Measurements from ENCODE around the gene CHST5. TPM values are rescaled to one million over a fixed set of nuclear protein-coding genes. Genes with fewer than 3 reads are reported as not detected.
"Not testable (repeated sequence)": the region's sequence is repeated elsewhere in the genome, so short reads cannot be mapped to it uniquely, and the experiment has no call there.

Gene CHST5
- total RNA-seq, 2 donors from 2014 or later = 115 to 116 TPM

DNA sequence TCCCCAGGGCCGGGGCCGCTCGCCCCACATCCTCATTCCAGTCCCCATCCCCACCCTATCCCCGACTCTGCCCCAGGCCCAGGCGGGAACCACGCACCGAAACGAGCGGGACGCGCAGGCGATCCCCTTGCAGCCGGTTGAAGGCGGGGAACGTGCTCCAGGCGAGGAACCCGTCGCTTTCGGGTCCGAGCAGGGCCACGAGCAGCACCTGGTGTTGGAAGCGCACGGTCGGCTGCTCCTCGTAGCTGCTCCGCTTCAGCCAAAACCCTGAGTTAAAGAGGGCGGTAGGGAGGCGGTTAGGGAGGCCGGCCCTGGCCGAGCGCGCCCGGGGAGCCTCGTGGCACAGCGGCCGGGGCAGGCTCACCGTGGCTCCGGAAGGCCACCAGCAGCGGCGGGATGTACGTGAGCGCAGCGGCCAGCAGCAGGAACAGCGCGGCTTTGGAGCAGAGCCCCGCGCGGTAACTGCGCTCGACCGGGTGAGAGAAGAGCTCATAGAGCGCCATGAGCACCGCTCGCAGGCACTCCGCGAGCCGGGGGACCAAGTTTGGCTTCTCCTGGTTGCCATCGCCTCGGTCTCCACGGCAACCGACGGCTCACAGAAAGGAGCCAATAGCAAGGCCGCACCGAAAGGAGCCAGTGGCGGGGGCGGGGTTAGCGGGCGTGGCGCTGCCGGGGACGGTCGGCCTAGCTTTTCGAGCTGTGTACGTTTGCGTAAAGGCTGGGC is 20.0 kb upstream of the CHST5 start, which contains the start of gene TMEM231:
TSS of gene TMEM231 (minus strand) at position 546 of the 724 bp plus-strand sequence. CDS start at position 503, 43 bp downstream.
- DNase-seq = peak; percentile 98 to 99
- ATAC-seq = peak; percentile 92
- intact Hi-C loops (cut with DNase I, micrococcal nuclease) = no loop called here

DNA sequence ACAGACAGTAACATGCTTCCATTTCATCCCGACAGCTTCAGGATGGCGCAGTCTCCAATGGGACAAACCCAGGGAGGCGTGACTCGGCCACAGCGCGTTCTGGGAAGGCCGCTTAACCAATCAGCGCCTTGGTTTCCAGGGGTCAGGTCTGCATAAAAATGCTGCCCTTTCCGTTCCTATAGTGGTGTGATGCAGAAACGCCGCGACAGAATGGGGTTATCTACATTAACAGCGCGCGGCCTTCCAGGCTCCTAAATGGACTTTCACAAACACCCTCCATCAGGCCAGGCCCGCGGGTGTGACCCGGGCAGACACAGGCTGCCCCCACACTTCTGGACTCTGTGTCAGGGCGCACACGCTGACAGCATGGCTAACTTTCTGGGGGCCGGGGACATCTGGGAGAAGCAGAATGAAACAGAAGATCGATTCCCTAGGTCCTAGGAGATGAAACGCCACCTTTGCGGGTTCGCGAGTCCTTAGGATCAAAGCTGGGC is 19.4 kb upstream of the CHST5 start:
- DNase-seq = peak; percentile 80 to 91
- intact Hi-C loops (cut with DNase I, micrococcal nuclease) = no loop called here
- peak; percentile 72 for ATAC-seq

DNA sequence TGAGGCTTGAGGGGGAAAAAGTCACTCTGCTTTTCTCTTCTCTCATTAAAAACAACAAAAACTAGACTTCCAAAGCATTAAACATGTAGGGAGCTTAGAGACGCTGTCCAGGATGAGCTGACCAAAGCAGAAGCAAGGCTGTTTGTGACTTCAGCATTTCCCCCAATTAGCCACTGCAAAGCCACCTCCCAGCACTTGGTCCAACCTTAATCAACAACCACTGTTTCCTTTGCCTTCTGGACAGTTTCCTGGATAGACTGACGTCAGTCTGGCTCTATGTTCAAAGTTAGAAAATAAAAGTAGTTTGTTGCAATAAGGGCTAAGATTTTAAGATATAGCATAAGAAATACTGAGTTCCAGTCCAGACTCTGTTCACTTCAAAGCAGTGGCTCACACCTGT is 17.0 kb upstream of the CHST5 start:
- DNase-seq (no peak), ATAC-seq (no peak)
- intact Hi-C loops (cut with DNase I, micrococcal nuclease) = no loop called here

DNA sequence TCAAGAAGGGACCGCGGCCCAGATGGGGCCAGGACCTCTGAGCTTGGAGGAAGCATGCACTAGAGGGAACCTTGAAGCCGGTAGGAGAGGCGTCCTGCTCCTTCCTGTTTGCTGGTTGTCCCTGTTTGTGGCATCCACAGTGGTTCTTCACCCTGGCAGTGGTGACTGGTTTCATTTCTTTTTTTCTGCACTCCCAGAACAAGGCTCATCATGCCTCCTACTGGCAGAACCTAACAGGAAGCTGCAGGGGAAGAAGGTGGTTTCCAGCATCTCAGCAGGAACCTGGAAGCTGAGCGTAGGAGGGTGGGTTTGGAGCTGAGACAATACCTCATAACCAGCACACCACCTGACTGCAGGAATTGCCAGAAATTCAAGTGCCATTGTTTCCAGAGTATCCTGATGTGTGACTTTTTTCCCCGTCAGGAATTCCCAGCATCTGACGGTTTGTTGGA is 14.3 kb upstream of the CHST5 start:
- intact Hi-C loops (cut with DNase I, micrococcal nuclease) = no loop called here
- DNase-seq (peak; percentile 62 to 82), ATAC-seq (peak; percentile 88)

DNA sequence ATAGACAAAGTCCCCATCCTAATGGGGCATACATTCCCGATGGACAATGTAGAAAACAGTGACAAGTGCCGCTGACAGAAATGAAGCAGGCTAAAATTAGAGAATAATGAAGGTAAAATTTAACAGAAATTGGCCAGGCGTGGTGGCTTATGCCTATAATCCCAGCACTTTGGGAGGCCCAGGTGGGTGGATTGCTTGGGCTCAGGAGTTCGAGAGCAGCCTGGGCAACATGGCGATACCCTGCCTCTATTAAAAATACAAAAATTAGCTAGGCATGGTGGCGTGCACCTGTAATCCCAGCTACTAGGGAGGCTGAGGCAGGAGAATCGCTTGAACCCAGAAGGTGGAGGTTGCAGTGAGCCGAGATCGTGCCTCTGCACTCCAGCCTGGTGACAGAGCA is 12.5 kb upstream of the CHST5 start:
- ATAC-seq; intact Hi-C loops (cut with DNase I, micrococcal nuclease): not testable (repeated sequence)

DNA sequence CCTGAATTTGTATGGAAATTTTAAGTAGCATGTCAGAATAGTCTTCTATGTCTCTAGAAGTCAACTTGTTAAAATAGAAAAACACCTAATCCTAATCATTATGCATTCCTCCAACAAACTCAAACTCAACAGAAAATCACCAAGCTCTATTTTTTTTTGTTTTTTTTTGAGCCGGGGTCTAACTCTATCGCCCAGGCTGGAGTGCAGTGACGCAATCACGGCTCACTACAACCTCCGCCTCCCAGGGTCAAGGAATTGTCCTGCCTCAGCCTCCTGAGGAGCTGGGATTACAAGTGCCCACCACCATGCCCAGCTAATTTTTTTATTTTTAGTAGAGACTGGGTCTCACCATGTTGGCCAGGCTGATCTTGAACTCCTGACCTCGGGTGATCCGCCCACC is 10.4 kb upstream of the CHST5 start:
- intact Hi-C loops (cut with DNase I, micrococcal nuclease) = no loop called here
- DNase-seq = no peak
- no peak for ATAC-seq

More for the DNA sequence above, 12.5 kb upstream of the CHST5 start:
- not testable (repeated sequence) for DNase-seq

DNA sequence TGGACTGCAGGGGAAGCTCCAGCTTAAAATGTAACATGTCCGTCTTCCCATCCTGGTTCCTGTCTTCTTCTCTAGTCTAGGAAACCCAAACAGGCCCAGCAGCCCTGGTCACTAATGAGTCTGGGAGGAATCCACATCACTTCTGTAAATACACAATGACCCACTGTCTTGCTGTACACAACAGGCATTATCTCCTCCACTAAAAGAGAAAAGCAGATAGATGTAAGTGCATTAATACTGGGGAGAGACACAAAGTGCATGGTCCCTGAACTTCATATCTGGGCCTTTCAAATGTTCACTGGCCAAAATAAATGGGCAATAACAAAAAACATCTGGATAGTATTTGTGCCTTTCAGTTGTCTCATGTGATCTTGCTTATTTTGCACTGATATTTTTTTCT is 10.0 kb upstream of the CHST5 start:
- intact Hi-C loops (cut with DNase I, micrococcal nuclease); DNase-seq; ATAC-seq: not testable (repeated sequence)

DNA sequence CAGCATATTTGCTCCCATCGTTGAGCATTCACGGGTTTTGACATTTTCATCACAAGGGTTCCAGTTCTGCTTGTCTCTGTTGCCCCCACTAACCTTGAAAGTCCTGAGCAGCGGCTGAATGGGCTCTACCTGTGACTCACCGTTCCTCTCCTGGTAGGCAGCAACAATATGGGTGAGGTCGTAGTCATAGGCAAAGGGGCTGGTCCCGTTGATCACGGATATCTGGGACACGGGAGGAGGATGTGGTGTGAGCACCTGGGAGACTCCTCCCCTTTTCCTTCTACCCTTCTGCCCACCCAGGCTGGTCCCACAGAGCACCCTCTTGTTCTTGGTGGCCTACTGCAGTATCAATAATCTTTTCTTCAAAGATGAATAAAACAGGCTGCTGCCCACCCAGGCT is 6.6 kb upstream of the CHST5 start:
- peak; percentile 55 for ATAC-seq
- intact Hi-C loops (cut with DNase I, micrococcal nuclease); DNase-seq: not testable (repeated sequence)

DNA sequence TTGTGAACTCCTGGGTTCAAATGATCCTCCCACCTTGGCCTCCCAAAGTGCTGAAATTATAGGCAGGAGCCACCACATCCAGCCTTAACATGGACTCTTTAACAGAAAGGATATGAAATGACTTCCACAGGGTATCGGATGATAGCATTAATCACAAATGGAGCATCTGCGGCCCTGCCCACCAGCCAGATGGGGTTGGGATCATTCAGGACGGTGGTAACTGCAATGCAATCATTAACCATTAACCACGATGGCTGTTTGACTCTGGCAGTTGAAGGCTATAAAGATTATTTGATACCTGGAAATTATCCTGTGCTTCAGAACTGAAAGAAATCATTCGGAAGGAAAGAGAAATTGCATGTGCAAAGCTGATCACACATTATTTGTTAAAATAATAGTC is 5.3 kb upstream of the CHST5 start:
- DNase-seq (peak; percentile 67 to 74), ATAC-seq (peak; percentile 82)
- intact Hi-C loops (cut with DNase I, micrococcal nuclease) = no loop called here

DNA sequence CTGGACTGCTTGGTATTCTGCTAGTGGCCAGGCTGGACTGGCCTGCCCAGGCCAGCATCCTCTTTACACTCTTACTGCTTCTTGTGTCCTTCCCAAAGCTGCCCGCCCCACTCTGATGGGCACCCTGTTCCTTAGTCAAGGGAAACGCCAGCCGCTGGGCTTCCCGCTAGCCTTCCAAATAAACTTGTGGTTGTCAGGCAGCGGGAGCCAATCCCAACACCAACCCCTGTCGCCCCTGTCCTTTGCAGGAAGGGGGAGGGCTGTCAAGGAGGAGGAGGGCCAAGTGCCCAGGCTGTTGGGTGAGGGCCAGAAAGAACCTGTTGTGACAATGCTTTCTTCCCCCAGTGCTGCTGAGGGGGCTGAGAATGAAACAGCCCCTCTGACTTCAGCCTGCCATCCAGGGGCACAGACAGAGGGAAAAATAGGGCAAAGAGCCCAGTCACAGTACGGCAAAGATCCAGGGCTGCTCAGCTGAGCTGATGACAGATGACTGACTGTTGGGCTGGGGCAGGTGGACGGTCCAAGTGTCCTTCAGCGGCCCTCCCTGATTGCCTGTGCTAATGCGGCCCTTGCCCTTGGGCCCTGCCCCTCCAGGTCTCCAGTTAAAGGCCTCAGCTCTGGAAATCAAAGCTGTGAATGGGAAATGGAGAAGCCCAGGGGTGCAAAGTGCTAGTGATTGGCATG is 3.1 kb upstream of the CHST5 start:
- peak; percentile 10 for ATAC-seq
- DNase-seq; intact Hi-C loops (cut with DNase I, micrococcal nuclease): not testable (repeated sequence)

DNA sequence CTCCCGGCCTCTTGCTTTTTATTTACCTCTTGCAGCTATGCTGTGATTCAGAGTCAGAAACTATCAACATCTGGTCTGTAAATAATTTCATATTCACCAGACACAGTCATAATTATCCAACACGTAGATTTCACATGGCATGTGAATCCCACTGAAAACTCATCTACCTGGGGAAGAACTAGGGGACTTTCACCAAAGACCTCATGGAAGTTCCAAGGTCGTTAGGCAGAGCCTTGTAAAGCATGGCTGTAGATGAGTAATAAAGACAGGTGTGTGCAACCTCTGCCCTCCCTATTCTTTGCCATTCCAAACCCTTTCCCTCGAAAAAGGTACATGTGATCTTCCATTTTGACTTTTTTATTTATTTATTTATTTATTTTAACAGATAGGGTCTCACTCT is 1.9 kb upstream of the CHST5 start:
- ATAC-seq (peak; percentile 37), DNase-seq (peak in 1 of 2 donors; percentile 23)
- intact Hi-C loops (cut with DNase I, micrococcal nuclease) = no loop called here

DNA sequence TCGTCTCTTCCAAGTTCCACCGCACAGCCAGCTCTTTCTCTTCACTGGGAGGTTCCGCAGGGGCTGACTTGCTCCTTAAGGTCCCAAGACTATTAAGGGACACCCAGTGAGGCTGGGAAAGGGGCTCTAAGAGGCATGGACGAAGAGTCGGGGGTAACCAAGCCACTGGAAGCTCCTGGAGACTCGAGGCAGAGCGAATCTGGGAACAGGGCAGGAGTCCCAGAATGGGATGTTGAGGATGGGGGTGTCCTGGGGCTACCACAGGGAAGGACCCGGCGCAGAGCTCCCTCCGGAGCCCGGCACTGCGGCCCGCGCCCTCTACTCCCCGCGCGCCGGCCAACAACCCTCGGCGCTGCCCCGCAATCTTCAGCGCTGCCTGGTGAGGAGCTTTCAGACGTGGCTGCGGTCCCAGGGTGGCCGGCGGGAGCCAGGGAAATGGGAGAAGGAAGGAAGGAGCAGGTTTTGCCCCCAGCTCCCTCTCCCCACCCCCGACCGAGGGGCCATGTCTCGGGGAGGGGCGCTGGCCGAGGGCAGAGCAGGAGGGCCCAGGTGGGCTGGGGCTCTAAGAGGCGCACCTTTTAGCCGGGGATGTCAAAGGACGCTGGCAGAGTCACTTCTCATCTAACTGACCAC is 581 bp downstream of the CHST5 start:
- no peak for ATAC-seq
- DNase-seq = peak; percentile 18 to 28
- intact Hi-C loops (cut with DNase I, micrococcal nuclease) = no loop called here

DNA sequence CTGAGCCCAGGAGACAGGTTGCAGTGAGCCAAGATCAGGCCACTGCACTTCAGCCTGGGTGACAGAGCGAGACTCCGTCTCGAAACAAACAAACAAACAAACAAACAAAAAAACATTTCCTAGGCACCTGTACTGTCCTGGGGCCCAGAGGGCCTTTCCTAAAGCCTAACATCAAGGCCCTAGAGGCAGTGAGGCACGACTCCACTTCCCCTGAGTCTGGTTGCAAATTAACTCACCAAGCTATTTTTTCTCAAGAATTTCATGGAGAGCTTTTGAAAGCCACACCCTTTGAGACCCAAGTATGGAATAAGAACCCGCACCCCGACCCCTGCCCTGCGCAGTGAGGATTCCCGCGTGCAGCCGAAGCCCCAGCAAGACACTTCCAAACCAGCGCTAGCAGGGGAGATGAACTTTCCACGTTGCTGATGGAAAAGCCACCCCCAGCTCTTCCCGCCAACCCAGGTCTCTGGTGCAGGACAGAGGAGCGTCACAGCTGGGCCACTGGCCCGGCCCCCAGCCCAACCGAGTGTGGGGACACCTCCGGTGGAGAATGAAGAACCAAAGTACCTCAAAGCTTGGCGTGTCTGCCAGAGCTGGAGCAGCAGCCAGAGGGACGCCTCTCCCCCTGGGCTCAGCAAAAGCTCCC is 1.2 kb downstream of the CHST5 start:
- intact Hi-C loops (cut with DNase I, micrococcal nuclease) = no loop called here
- no peak for ATAC-seq
- peak in 1 of 2 donors; percentile 26 for DNase-seq

DNA sequence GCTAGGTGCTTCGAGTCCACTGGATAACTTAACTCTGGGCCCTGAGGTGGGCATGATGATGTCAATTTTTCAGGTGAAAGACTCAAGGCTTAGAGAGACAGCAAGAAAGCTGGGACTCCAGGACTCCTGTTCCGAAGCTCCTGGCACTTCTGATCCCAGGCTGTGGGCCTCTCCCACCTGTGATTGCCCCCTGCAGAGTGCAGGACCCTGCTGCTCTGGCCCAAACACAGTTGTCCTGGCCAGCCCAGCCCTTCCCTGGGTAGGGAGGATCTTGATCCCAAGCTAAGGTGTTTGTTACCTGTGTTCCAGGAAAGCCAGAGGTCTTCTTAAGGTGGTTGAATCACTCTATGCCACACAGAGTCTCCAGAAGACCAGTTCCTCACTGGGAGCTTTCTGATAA is 3.1 kb downstream of the CHST5 start:
- intact Hi-C loops (cut with DNase I, micrococcal nuclease) = no loop called here
- DNase-seq = peak in 1 of 2 donors; percentile 20
- no peak for ATAC-seq

DNA sequence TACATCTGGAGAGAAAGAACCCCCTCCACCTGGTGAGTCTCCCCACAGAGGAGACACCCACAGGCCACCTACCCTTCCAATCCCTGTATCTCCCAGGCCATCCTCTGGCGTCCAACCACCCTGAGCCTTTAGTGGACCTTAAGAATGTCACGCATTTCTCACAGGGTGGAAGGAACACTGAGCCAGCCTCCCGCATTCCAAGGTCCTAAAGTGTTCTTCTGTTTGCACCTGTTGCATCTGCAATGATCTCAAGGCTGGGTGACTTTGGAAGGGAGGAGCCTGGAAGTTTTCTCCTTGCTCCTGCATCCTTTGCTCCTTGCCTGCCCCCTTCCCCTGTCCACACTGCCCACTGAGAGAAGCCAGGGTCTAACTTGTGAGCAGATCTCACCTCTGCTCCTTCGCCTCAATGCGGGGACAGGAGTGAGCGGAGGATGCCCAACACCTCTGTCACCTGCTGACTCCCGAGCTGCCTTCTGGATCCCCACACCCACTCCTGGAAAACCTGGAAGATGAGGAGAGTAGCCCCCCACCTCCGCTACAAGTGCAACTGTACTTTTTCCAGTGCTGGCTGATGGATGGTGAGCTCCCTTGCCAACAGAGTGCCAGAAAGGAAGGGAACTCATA is 3.7 kb downstream of the CHST5 start:
- ATAC-seq = no peak
- intact Hi-C loops (cut with DNase I, micrococcal nuclease) = no loop called here
- peak in 1 of 2 donors; percentile 22 for DNase-seq

DNA sequence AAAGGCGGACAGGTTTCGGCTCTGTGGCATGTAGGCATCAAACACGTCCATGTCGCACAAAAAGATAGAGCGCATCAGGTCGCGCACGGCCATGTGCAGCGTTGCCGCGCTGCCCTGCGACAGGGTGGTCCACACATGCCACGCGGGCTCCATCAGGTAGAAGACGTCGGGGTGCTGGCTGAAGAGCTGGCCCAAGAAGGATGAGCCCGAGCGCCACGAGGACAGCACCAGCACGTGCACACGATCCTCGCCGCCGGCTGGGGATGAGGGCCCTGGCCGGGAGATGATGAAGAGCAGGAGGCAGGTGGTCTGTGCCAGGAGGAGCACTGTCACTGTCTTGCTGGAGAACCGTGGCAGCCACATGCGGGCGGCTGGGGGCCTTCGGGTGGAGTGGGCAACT is 5.9 kb downstream of the CHST5 start:
- intact Hi-C loops (cut with DNase I, micrococcal nuclease) = no loop called here
- ATAC-seq = no peak

DNA sequence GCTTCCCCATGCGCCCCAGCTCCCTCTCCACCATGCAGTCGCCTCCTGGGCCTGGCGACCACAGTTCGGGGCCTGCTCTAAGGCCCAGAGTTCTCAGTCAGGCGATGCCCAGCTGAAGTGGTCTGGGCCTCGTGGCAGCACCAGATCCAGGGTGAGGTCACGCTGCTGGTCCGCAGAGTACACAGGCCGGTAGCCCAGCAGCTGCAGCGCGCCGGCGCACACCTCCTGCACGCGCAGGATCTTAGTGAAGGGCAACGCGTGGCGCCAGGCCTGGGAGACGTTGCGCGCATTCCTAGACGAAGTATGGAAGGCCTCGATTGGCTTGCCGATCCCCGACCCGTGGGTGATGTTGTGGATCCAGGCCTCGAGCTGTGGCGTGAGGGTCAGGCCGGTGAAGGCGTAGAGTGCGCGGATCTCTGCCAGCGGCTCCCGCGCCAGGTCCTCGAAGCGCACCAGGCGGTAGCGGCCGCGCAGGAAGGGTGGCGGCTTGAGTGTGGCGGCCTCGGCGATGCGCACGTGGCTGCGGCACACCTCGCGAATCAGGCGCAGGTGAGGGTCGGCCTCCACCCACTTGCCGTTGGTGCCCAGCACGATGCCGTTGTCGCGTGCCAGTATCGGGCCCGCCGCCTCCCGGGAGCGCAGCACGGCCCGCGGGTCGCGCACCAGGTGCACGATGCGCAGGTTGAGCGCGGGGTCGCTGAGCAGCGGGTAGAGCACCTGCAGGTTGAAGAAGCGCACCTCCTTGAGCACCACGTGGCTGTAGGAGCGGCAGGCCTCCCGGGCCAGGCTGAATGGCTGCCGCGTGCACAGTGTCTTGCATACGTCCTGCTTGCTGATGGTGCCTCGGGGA is 6.6 kb downstream of the CHST5 start:
- ATAC-seq (no peak), DNase-seq (no peak)
- intact Hi-C loops (cut with DNase I, micrococcal nuclease) = no loop called here

More for the DNA sequence above, 5.9 kb downstream of the CHST5 start:
- DNase-seq = no peak

DNA sequence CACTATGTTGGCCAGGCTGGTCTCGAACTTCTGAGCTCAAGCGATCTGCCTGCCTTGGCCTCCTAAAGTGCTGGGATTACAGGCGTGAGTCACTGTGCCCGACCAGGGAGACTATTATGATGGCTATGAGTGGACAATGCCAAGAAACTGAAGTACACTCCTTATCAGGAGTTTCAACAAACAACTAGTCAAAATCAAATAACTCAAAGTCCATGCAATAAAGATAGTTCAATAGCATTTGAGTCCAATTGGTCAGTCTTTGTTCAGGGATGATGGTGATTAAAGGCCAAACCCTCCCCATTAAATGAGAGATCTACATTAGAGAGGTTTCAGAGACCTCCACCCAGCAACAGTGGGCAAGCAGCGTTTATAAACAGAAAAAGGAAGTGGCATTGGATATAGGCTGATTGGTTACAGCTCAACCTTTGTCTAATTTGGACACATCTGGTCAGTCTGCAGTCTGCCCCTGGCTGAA is 8.0 kb downstream of the CHST5 start:
- peak; percentile 88 for ATAC-seq
- peak; percentile 52 to 71 for DNase-seq
- intact Hi-C loops (cut with DNase I, micrococcal nuclease) = no loop called here
